ENCODE measurements around the gene SPATS2L. TPM values are rescaled to one million over a fixed set of nuclear protein-coding genes. Genes with fewer than 3 reads are reported as not detected.

Gene SPATS2L
- total and polyA plus RNA-seq, 2 experiments from 2014 or later, result 118 to 154 TPM

DNA sequence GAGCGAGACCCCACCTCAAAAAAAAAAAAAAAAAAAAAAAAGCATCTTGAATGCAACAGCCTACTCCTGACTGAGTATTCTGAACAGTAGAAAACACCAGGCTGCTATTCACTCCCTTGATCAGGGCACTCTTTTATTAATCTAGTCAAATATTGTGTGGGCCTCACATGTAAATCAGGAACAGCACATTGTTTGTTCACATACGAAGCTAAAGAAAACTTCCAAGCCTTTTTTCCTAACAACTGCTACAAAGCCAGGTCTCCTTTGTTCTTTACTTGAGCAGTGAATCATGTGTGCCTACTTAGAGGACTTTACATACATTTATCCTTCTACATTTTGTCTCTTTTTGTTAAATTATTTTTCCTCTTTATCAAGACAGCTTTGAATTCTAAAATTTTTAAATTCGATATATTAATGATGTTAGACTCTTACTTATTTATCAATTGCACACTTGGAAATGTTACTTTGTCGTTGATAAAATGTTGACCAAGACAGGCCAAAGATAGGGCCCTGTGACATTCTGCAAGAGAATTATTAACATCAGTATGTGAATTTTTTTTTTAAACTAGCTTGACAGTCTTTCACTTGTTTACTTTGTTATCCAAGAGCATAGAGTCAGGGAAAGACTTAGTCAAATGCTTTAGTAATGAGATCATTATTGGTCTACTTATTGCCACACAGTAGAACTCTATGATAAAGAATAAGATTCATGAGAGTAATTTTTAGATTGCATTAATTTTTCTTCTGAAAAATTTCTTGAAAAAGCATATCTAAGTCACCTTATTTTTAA, 13.2 kb downstream of the SPATS2L start:
- Histone ChIP-seq H3K9me2 (ENCODE audit: insufficient read depth) (no peaks in the 10 kb centered on the region), H3K27ac (ENCODE audit: low read depth) (peak overlapping the region; percentile 7), H3K79me2 (replicated peaks; ENCODE audit: insufficient read depth) (peaks cover 100% of the 10 kb centered on the region), H3K27me3 (ENCODE audit: insufficient read depth) (no peaks in the 10 kb centered on the region), H3K36me3 (ENCODE audit: insufficient read depth) (no peaks in the 10 kb centered on the region), H3K4me3 (no peak overlapping the region), H4K20me1 (replicated peaks; ENCODE audit: insufficient read depth) (no peaks in the 10 kb centered on the region; the same call in 1 of the 2 replicates), H3K4me2 (peak overlapping the region; percentile 58), H3F3A (replicated peaks; ENCODE audit: low read depth) (no peaks in the 10 kb centered on the region), H3K4me1 (ENCODE audit: insufficient read depth) (peaks cover 84% of the 10 kb centered on the region), H2AFZ (no peak overlapping the region)
- Mint-ChIP-seq H3K27ac (peak overlapping the region; percentile 91), H3K27me3 (ENCODE audit: insufficient read depth, low read depth, poor library complexity) (no peaks in the 10 kb centered on the region), H3K9me3 (no peaks in the 10 kb centered on the region), H3K4me1 (peaks cover 89% of the 10 kb centered on the region), H3K4me3 (no peak overlapping the region; the same call in 2 of the 3 replicates), H3K36me3 (ENCODE audit: low read depth) (peaks cover 9% of the 10 kb centered on the region; the same call in 1 of the 3 replicates)
- ATAC-seq, result no peak
- DNase-seq (ENCODE audit: low spot score), result no peak
- TF ChIP-seq, protein P1, sequence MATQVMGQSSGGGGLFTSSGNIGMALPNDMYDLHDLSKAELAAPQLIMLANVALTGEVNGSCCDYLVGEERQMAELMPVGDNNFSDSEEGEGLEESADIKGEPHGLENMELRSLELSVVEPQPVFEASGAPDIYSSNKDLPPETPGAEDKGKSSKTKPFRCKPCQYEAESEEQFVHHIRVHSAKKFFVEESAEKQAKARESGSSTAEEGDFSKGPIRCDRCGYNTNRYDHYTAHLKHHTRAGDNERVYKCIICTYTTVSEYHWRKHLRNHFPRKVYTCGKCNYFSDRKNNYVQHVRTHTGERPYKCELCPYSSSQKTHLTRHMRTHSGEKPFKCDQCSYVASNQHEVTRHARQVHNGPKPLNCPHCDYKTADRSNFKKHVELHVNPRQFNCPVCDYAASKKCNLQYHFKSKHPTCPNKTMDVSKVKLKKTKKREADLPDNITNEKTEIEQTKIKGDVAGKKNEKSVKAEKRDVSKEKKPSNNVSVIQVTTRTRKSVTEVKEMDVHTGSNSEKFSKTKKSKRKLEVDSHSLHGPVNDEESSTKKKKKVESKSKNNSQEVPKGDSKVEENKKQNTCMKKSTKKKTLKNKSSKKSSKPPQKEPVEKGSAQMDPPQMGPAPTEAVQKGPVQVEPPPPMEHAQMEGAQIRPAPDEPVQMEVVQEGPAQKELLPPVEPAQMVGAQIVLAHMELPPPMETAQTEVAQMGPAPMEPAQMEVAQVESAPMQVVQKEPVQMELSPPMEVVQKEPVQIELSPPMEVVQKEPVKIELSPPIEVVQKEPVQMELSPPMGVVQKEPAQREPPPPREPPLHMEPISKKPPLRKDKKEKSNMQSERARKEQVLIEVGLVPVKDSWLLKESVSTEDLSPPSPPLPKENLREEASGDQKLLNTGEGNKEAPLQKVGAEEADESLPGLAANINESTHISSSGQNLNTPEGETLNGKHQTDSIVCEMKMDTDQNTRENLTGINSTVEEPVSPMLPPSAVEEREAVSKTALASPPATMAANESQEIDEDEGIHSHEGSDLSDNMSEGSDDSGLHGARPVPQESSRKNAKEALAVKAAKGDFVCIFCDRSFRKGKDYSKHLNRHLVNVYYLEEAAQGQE (IDR thresholded peaks at IDR 0.05; ENCODE audit: unreplicated experiment), result no peak
- no peak for TF ChIP-seq ZNF331 (CRISPR knock-in tag; IDR thresholded peaks at IDR 0.05; ENCODE audit: low read depth)
- no peak for TF ChIP-seq JUNB (IDR thresholded peaks at IDR 0.05; ENCODE audit: unreplicated experiment)
- TF ChIP-seq EZH2phosphoT487 (IDR thresholded peaks at IDR 0.05; ENCODE audit: unreplicated experiment), result no peak
- TF ChIP-seq ZNF114 (CRISPR knock-in tag; IDR thresholded peaks at IDR 0.05), result no peak
- TF ChIP-seq ETS1 (IDR thresholded peaks at IDR 0.05), result no peak

DNA sequence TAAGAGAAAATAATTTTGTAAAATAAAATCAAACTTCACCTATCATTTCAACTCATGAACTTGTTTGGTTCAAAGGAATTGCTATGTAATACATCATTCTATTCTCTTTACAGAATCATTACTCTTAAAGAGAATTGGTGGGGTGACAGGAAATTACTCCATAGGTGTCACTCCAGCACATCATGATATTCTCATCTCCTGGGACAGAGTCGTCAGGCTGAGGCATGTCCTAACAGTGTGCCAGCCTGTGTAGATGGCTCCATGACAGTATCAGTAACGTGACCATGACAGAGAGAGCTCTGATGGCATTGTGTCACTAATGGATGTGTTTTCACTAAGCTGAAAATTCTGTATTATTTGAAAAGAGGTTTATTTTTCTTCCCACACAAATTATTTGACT, 13.9 kb downstream of the SPATS2L start:
- H3K79me2 ChIP-seq (replicated peaks; ENCODE audit: insufficient read depth), result peaks cover 100% of the 10 kb centered on the region
- Mint-ChIP-seq H3K27ac (no peak overlapping the region), H3K36me3 (ENCODE audit: low read depth) (peaks cover 9% of the 10 kb centered on the region; the same call in 1 of the 3 replicates), H3K4me1 (peaks cover 85% of the 10 kb centered on the region), H3K27me3 (ENCODE audit: insufficient read depth, low read depth, poor library complexity) (no peaks in the 10 kb centered on the region), H3K4me3 (no peak overlapping the region), H3K9me3 (no peaks in the 10 kb centered on the region)
- no peak for DNase-seq (ENCODE audit: low spot score)
- no peaks in the 10 kb centered on the region for H3K36me3 ChIP-seq (ENCODE audit: insufficient read depth)
- no peaks in the 10 kb centered on the region for H3K27me3 ChIP-seq (ENCODE audit: insufficient read depth)
- peaks cover 84% of the 10 kb centered on the region for H3K4me1 ChIP-seq (ENCODE audit: insufficient read depth)
- H3K27ac ChIP-seq (ENCODE audit: low read depth), result no peak overlapping the region
- H3K9me2 ChIP-seq (ENCODE audit: insufficient read depth), result no peaks in the 10 kb centered on the region
- H3K4me3 ChIP-seq, result no peak overlapping the region
- no peaks in the 10 kb centered on the region; the same call in 1 of the 2 replicates for H4K20me1 ChIP-seq (replicated peaks; ENCODE audit: insufficient read depth)
- peak overlapping the region; percentile 58; the same call in 1 of the 2 replicates for H3K4me2 ChIP-seq
- ATAC-seq, result no peak
- H3F3A ChIP-seq (replicated peaks; ENCODE audit: low read depth), result no peaks in the 10 kb centered on the region
- H2AFZ ChIP-seq, result no peak overlapping the region
- no peak for TF ChIP-seq STAT1 (IDR thresholded peaks at IDR 0.05; ENCODE audit: unreplicated experiment)
- TF ChIP-seq, protein P1 (IDR thresholded peaks at IDR 0.05; ENCODE audit: unreplicated experiment), result no peak
- TF ChIP-seq CREB1 (CRISPR knock-in tag; IDR thresholded peaks at IDR 0.05; ENCODE audit: low read depth), result no peak

Data from GM23338 (cell line).